ENCODE results near the gene CAMTA1.

CAMTA1 gene

GRCh38 chr1:7094086-7094485 lies 308.8 kb downstream of the CAMTA1 start:
- no peak for DNase-seq

GRCh38 chr1:7094509-7094908 lies 309.3 kb downstream of the CAMTA1 start:
- DNase-seq = no peak

- DNase-seq = no peak
Measured at GRCh38 chr1:7095343-7095964, 310.2 kb downstream of the CAMTA1 start.

- no peak for DNase-seq
Measured at GRCh38 chr1:7097938-7098592, 312.8 kb downstream of the CAMTA1 start.

- no peak for DNase-seq
Measured at GRCh38 chr1:7098641-7099040, 313.4 kb downstream of the CAMTA1 start.

- no peak for DNase-seq
Measured at GRCh38 chr1:7100479-7100878, 315.2 kb downstream of the CAMTA1 start.

GRCh38 chr1:7101187-7101586 lies 315.9 kb downstream of the CAMTA1 start:
- DNase-seq = no peak

- DNase-seq = no peak
Measured at GRCh38 chr1:7103361-7103782, 318.1 kb downstream of the CAMTA1 start.

- no peak for DNase-seq
Measured at GRCh38 chr1:7103874-7104273, 318.6 kb downstream of the CAMTA1 start.

- DNase-seq = no peak
Measured at GRCh38 chr1:7104339-7104738, 319.1 kb downstream of the CAMTA1 start.

- no peak for DNase-seq
Measured at GRCh38 chr1:7105269-7105668, 320.0 kb downstream of the CAMTA1 start.

- no peak for DNase-seq
Measured at GRCh38 chr1:7106442-7107108, 321.3 kb downstream of the CAMTA1 start.

GRCh38 chr1:7107109-7107830 lies 322.0 kb downstream of the CAMTA1 start:
- DNase-seq = no peak

- DNase-seq = peak in 1 of 2 donors; percentile 14
Measured at GRCh38 chr1:7108251-7108650, 323.0 kb downstream of the CAMTA1 start.

- DNase-seq = no peak
Measured at GRCh38 chr1:7109901-7110300, 324.6 kb downstream of the CAMTA1 start.

- DNase-seq = no peak
Measured at GRCh38 chr1:7110321-7110720, 325.1 kb downstream of the CAMTA1 start.

GRCh38 chr1:7111853-7112252 lies 326.6 kb downstream of the CAMTA1 start:
- DNase-seq = no peak

- no peak for DNase-seq
Measured at GRCh38 chr1:7113136-7113535, 327.9 kb downstream of the CAMTA1 start.

GRCh38 chr1:7113822-7114221 lies 328.6 kb downstream of the CAMTA1 start:
- DNase-seq = no peak

GRCh38 chr1:7116001-7116400 lies 330.7 kb downstream of the CAMTA1 start:
- no peak for DNase-seq

GRCh38 chr1:7117399-7118281 lies 332.4 kb downstream of the CAMTA1 start:
- no peak for DNase-seq

- DNase-seq = no peak
Measured at GRCh38 chr1:7119156-7119555, 333.9 kb downstream of the CAMTA1 start.

Measured in bone marrow (tissue), 2 donors.